Stomach (tissue), 9 donors: ENCODE data around the gene DCLK1. TPM values are rescaled to one million over a fixed set of nuclear protein-coding genes. Genes with fewer than 3 reads are reported as not detected.

Experiments used
- DNase-seq, 2 donors: peaks; one replicate each; pipeline versions ENCODE4 v3.0.0 to v3.0.0-alpha.2; 2013 to 2019
- H3K27ac ChIP-seq, 5 donors: fragments of 200-600 bp in 4 of 5; sonication (generic) in 4 of 5; one replicate each; pipeline ENCODE4 v1.5.1; 2013 to 2019; ENCODE audit warnings: mild to moderate bottlenecking in 1 of 5, moderate library complexity in 1 of 5
- H3K27me3 ChIP-seq, 3 donors: fragments of 200-600 bp; sonication (generic); one replicate each; pipeline ENCODE4 v1.5.1; 2017 to 2019; ENCODE audit warnings: mixed run types in 1 of 3
- H3K36me3 ChIP-seq, 4 donors: fragments of 200-600 bp; sonication (generic); 1 replicate in 3 of 4; 2 replicates in 1 of 4; pipeline ENCODE4 v1.5.1; 2016 to 2019
- H3K4me1 ChIP-seq, 4 donors: fragments of 200-600 bp; sonication (generic); one replicate each; pipeline ENCODE4 v1.5.1; 2016 to 2019
- H3K4me3 ChIP-seq, 4 donors: fragments of 200-600 bp; sonication (generic) in 3 of 4; one replicate each; pipeline ENCODE4 v1.5.1; 2016 to 2019; ENCODE audit warnings: mild to moderate bottlenecking in 1 of 4
- H3K9me3 ChIP-seq, 4 donors: fragments of 200-600 bp; sonication (generic); one replicate each; pipeline ENCODE4 v1.5.1; 2016 to 2019
- EP300 ChIP-seq: sonication (generic); formaldehyde crosslinking; IDR thresholded peaks from one replicate; pipeline ENCODE4 v1.6.1; 2017; ENCODE audit warnings: antibody characterized with exemption
- POLR2A ChIP-seq, 4 donors: fragments of 450-650 bp; IDR thresholded peaks; one replicate each; pipeline ENCODE4 v1.6.1; 2016; ENCODE audit warnings: antibody characterized with exemption in 4 of 4, control low read depth in 2 of 4, mild to moderate bottlenecking in 1 of 4, moderate library complexity in 1 of 4
- POLR2AphosphoS5 ChIP-seq, 3 donors: sonication (generic); formaldehyde crosslinking; IDR thresholded peaks; one replicate each; pipeline ENCODE4 v1.6.1; 2016; ENCODE audit warnings: antibody characterized with exemption in 3 of 3
- WGBS, 5 donors: extraction: QIAGEN DNeasy Blood & Tissue Kit in 3 of 5; methylation state at CpG; one replicate each; pipeline versions ENCODE4 v1.1.5 to v1.1.7; 2013 to 2018; 5-methylcytosine and 5-hydroxymethylcytosine counted together
- intact Hi-C: fragments of 100-400 bp; cut with DNase I; formaldehyde crosslinking; loops from one replicate; pipeline ENCODE4 v1.15.1; 2023; ENCODE audit warnings: low total_unique reads
- polyA plus RNA-seq, 3 donors: library from polyadenylated mRNA; stranded (reverse); fragments of 200-250 nt; gene quantifications; one replicate each; pipeline ENCODE4 v1.2.3, GENCODE V29; 2013
- total RNA-seq, 5 donors: library from RNA; depleted of rRNA; stranded (reverse); fragments of >200 nt; gene quantifications; one replicate each; pipeline versions ENCODE4 v1.1.0 to v1.2.3, GENCODE V29; 2014 to 2016
- TF ChIP-seq, protein P1 (sequence below), 7 experiments: fragments of 450-650 bp in 4 of 7; fragments of 200-600 bp in 3 of 7; sonication (generic) in 3 of 7; IDR thresholded peaks; one replicate each; pipeline ENCODE4 v1.5.1; 2016 to 2019; ENCODE audit warnings: antibody characterized with exemption in 7 of 7, control low read depth in 2 of 7, mild to moderate bottlenecking in 1 of 7
- donor health status: healthy with polysubstance abuse.
- donor health status: Bipolar disorder and iron deficiency.
- donor health status: healthy.

The DCLK1 gene
- total and polyA plus RNA-seq, 8 donors = 0.68 to 36.7 (median 4.1) TPM

DNA sequence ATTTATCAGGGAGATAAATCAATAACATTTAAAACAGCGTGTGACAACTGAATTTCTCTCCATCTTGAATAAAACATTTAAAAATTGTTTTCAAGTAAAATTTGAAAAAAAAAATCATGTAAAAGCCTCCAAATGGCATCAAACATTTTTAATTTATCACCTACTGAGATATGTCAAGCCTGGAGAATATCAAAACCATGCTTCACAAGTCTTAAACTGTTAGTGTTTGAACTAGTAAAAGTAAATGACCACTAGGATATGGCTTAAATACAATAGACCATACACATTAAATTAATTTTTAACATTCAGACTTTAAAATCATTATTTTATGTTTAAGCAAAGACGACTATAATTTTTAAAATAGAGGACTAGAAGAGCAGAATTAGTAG is 281.9 kb downstream of the DCLK1 start:
- Histone ChIP-seq H3K27ac (no peak overlapping the region), H3K9me3 (no peaks in the 10 kb centered on the region), H3K4me1 (peaks cover 0 to 8% (median 0%) of the 10 kb centered on the region in 4 donors), H3K27me3 (no peaks in the 10 kb centered on the region), H3K4me3 (no peak overlapping the region), H3K36me3 (no peaks in the 10 kb centered on the region)
- 75 to 84% (median 77%) methylated on average over 2 of the region's 2 CpGs for WGBS, 5 donors
- no peak for DNase-seq
- intact Hi-C loops = no loop called here
- TF ChIP-seq EP300 (no peak), POLR2AphosphoS5 (IDR thresholded peaks at IDR 0.05) (no peak), POLR2A (IDR thresholded peaks at IDR 0.05) (no peak)
- TF ChIP-seq, protein P1, sequence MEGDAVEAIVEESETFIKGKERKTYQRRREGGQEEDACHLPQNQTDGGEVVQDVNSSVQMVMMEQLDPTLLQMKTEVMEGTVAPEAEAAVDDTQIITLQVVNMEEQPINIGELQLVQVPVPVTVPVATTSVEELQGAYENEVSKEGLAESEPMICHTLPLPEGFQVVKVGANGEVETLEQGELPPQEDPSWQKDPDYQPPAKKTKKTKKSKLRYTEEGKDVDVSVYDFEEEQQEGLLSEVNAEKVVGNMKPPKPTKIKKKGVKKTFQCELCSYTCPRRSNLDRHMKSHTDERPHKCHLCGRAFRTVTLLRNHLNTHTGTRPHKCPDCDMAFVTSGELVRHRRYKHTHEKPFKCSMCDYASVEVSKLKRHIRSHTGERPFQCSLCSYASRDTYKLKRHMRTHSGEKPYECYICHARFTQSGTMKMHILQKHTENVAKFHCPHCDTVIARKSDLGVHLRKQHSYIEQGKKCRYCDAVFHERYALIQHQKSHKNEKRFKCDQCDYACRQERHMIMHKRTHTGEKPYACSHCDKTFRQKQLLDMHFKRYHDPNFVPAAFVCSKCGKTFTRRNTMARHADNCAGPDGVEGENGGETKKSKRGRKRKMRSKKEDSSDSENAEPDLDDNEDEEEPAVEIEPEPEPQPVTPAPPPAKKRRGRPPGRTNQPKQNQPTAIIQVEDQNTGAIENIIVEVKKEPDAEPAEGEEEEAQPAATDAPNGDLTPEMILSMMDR (IDR thresholded peaks at IDR 0.05) = no peak

- Histone ChIP-seq H3K4me3 (no peak overlapping the region), H3K9me3 (no peaks in the 10 kb centered on the region), H3K36me3 (no peaks in the 10 kb centered on the region), H3K27me3 (no peaks in the 10 kb centered on the region), H3K4me1 (peaks cover 0 to 8% (median 0%) of the 10 kb centered on the region in 4 donors), H3K27ac (peak overlapping the region in 1 of 5 donors; percentile 39)
- intact Hi-C loops = no loop called here
- peak in 1 of 2 donors; percentile 81 for DNase-seq
- WGBS, 5 donors = 35 to 47% (median 45%) methylated on average over 3 of the region's 3 CpGs
- TF ChIP-seq, protein P1 (IDR thresholded peaks at IDR 0.05) = no peak
- TF ChIP-seq EP300 (no peak), POLR2A (IDR thresholded peaks at IDR 0.05) (no peak), POLR2AphosphoS5 (IDR thresholded peaks at IDR 0.05) (peak in 1 of 3 donors; percentile 11)
Observed at GRCh38 chr13:35848336-35849255, 282.6 kb downstream of the DCLK1 start.

DNA sequence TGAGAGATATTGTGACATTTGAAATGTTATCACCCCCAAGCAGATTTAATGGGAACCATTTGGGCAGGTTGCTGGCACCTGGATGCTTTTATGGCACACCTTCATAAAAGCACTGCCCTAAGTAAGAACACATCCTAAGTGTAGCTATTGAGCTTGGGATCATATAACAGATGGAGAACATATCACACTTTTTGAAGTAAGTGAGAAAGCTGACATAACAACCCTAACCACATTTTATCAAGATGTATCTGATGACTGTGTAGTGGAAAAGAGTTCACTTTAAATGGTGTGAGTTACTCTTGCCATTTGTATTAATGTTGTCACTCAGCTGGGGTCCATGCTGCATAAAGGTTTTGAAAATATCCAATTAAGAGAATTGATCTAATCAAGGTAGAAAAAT is 287.9 kb downstream of the DCLK1 start:
- Histone ChIP-seq H3K9me3 (no peaks in the 10 kb centered on the region), H3K4me1 (peaks cover 0 to 16% (median 6%) of the 10 kb centered on the region in 4 donors), H3K27ac (no peak overlapping the region), H3K36me3 (no peaks in the 10 kb centered on the region), H3K4me3 (no peak overlapping the region), H3K27me3 (no peaks in the 10 kb centered on the region)
- no peak for DNase-seq
- intact Hi-C loops = no loop called here
- TF ChIP-seq, protein P1 (IDR thresholded peaks at IDR 0.05) = no peak

GRCh38 chr13:35841060-35841521 is 290.1 kb downstream of the DCLK1 start:
- TF ChIP-seq, protein P1 (IDR thresholded peaks at IDR 0.05) = no peak
- TF ChIP-seq EP300 (no peak), POLR2A (IDR thresholded peaks at IDR 0.05) (no peak), POLR2AphosphoS5 (IDR thresholded peaks at IDR 0.05) (peak in 1 of 3 donors; percentile 38)
- peak in 1 of 2 donors; percentile 30 for DNase-seq
- WGBS, 5 donors = 67 to 73% (median 70%) methylated on average over 4 of the region's 4 CpGs
- Histone ChIP-seq H3K4me1 (peaks cover 0 to 16% (median 6%) of the 10 kb centered on the region in 4 donors), H3K4me3 (no peak overlapping the region), H3K27me3 (no peaks in the 10 kb centered on the region), H3K27ac (peak overlapping the region in 1 of 5 donors; percentile 53), H3K36me3 (no peaks in the 10 kb centered on the region), H3K9me3 (no peaks in the 10 kb centered on the region)
- intact Hi-C loops = no loop called here
